Breast epithelium (tissue), 3 donors: ENCODE data around the gene LIF.

Experiments
- POLR2A ChIP-seq: fragments of 450-650 bp; IDR thresholded peaks from one replicate; pipeline ENCODE4 v1.6.1; 2016; ENCODE audit warnings: antibody characterized with exemption, mild to moderate bottlenecking, moderate library complexity
- POLR2AphosphoS5 ChIP-seq, 3 donors: sonication (generic); formaldehyde crosslinking; IDR thresholded peaks; one replicate each; pipeline ENCODE4 v1.6.1; 2017; ENCODE audit warnings: antibody characterized with exemption in 3 of 3
- TF ChIP-seq, protein P1 (sequence below), 3 donors: fragments of 450-650 bp; IDR thresholded peaks; one replicate each; pipeline ENCODE4 v1.5.1; 2016 to 2017; ENCODE audit warnings: antibody characterized with exemption in 3 of 3, mild to moderate bottlenecking in 3 of 3, moderate library complexity in 3 of 3

GRCh38 chr22:30227438-30228228 lies 18.9 kb downstream of the LIF start:
- TF ChIP-seq, protein P1, sequence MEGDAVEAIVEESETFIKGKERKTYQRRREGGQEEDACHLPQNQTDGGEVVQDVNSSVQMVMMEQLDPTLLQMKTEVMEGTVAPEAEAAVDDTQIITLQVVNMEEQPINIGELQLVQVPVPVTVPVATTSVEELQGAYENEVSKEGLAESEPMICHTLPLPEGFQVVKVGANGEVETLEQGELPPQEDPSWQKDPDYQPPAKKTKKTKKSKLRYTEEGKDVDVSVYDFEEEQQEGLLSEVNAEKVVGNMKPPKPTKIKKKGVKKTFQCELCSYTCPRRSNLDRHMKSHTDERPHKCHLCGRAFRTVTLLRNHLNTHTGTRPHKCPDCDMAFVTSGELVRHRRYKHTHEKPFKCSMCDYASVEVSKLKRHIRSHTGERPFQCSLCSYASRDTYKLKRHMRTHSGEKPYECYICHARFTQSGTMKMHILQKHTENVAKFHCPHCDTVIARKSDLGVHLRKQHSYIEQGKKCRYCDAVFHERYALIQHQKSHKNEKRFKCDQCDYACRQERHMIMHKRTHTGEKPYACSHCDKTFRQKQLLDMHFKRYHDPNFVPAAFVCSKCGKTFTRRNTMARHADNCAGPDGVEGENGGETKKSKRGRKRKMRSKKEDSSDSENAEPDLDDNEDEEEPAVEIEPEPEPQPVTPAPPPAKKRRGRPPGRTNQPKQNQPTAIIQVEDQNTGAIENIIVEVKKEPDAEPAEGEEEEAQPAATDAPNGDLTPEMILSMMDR (IDR thresholded peaks at IDR 0.05), result no peak
- TF ChIP-seq POLR2A (no peak), POLR2AphosphoS5 (IDR thresholded peaks at IDR 0.05) (no peak)
